GM19452 (cell line): Measurements from ENCODE around the gene VKORC1L1.
"Not testable (repeated sequence)": the region's sequence is repeated elsewhere in the genome, so short reads cannot be mapped to it uniquely, and the experiment has no call there.

Experiments
- ATAC-seq: cut with Tn5 transposase; IDR thresholded peaks from one replicate; pipeline ENCODE4 v1.9.1; 2021; ENCODE audit not compliant: unreplicated experiment

Gene VKORC1L1

GRCh38 chr7:65884983-65885382, 12.1 kb downstream of the VKORC1L1 start:
- ATAC-seq: not testable (repeated sequence)

- ATAC-seq: not testable (repeated sequence)
Measured at GRCh38 chr7:65885533-65885932, 12.7 kb downstream of the VKORC1L1 start.

GRCh38 chr7:65888434-65889156, 15.7 kb downstream of the VKORC1L1 start:
- ATAC-seq: not testable (repeated sequence)

- ATAC-seq: not testable (repeated sequence)
Measured at GRCh38 chr7:65889722-65890121, 16.8 kb downstream of the VKORC1L1 start.

GRCh38 chr7:65892161-65892560, 19.3 kb downstream of the VKORC1L1 start:
- ATAC-seq: no peak

- ATAC-seq: no peak
Measured at GRCh38 chr7:65892835-65893234, 20.0 kb downstream of the VKORC1L1 start.

- ATAC-seq: no peak
Measured at GRCh38 chr7:65896279-65896870, 23.5 kb downstream of the VKORC1L1 start.

GRCh38 chr7:65897289-65897688, 24.4 kb downstream of the VKORC1L1 start:
- ATAC-seq: not testable (repeated sequence)

- ATAC-seq: peak; percentile 62
Measured at GRCh38 chr7:65898677-65899447, 26.0 kb downstream of the VKORC1L1 start.

- ATAC-seq: no peak
Measured at GRCh38 chr7:65902306-65902705, 29.4 kb downstream of the VKORC1L1 start.

- ATAC-seq: no peak
Measured at GRCh38 chr7:65907501-65908198, 34.8 kb downstream of the VKORC1L1 start.

GRCh38 chr7:65910237-65910636, 37.4 kb downstream of the VKORC1L1 start:
- ATAC-seq: no peak

GRCh38 chr7:65912237-65912636, 39.4 kb downstream of the VKORC1L1 start:
- no peak for ATAC-seq

- no peak for ATAC-seq
Measured at GRCh38 chr7:65915921-65916657, 43.2 kb downstream of the VKORC1L1 start.

- no peak for ATAC-seq
Measured at GRCh38 chr7:65923316-65923715, 50.4 kb downstream of the VKORC1L1 start.

GRCh38 chr7:65924193-65924592, 51.3 kb downstream of the VKORC1L1 start:
- ATAC-seq: no peak

GRCh38 chr7:65925040-65925439, 52.2 kb downstream of the VKORC1L1 start:
- ATAC-seq: no peak

- ATAC-seq: no peak
Measured at GRCh38 chr7:65926588-65926987, 53.7 kb downstream of the VKORC1L1 start.

- ATAC-seq: no peak
Measured at GRCh38 chr7:65927489-65928448, 54.9 kb downstream of the VKORC1L1 start.
